OCI-LY7 (cell line): ENCODE measurements around the gene MERTK. TPM values are rescaled to one million over a fixed set of nuclear protein-coding genes. Genes with fewer than 3 reads are reported as not detected.

Experiments
- BruUV-seq: library from RNA; stranded (reverse); fragments of 400-500 nt; replicated peaks from 2 replicates; lab custom pipeline; 2021; lab: Mats Ljungman, UMichigan
- CTCF ChIA-PET: fragments of 300-600 bp; sonication (Branson Sonifier 250); formaldehyde crosslinking; loops from one replicate; lab custom pipeline; 2022; ENCODE audit warnings: antibody characterized with exemption; ENCODE audit not compliant: unreplicated experiment; lab: Charles Lee
- POLR2A ChIA-PET: fragments of 300-600 bp; sonication (Branson Sonifier 250); formaldehyde crosslinking; loops from one replicate; lab custom pipeline; 2022; ENCODE audit warnings: antibody characterized with exemption; lab: Charles Lee
- DNase-seq: peaks from one replicate; pipeline ENCODE4 v3.0.0-alpha.2; 2015; ENCODE audit warnings: low spot score
- H2AFZ ChIP-seq: fragments of 200-600 bp; sonication (generic), shearing (Covaris generic); 2 replicates; pipeline ENCODE4 v1.6.1; 2014; ENCODE audit warnings: mild to moderate bottlenecking, antibody characterized with exemption, low read length, moderate library complexity
- H3K27ac ChIP-seq: fragments of 200-600 bp; sonication (generic); 2 replicates; pipeline ENCODE4 v1.5.1; 2014; ENCODE audit warnings: mixed run types, low read depth, mild to moderate bottlenecking, moderate library complexity, low read length, inconsistent platforms; ENCODE audit not compliant: poor library complexity, severe bottlenecking
- H3K36me3 ChIP-seq: fragments of 200-600 bp; sonication (generic); 2 replicates; pipeline ENCODE4 v1.6.1; 2014; ENCODE audit warnings: mild to moderate bottlenecking, antibody characterized with exemption, low read length, moderate library complexity, mixed read lengths; ENCODE audit not compliant: insufficient read depth
- H3K4me1 ChIP-seq: fragments of 200-600 bp; sonication (generic); 2 replicates; pipeline ENCODE4 v1.5.1; 2014; ENCODE audit warnings: mild to moderate bottlenecking, low read length; ENCODE audit not compliant: insufficient read depth, poor library complexity, severe bottlenecking
- H3K4me2 ChIP-seq: fragments of 200-600 bp; sonication (generic); 2 replicates; pipeline ENCODE4 v1.6.1; 2014; ENCODE audit warnings: mild to moderate bottlenecking, low read length
- H3K4me3 ChIP-seq: fragments of 200-600 bp; sonication (generic); 2 replicates; pipeline ENCODE4 v1.5.1; 2014; ENCODE audit warnings: mild to moderate bottlenecking, low read depth, low read length; ENCODE audit not compliant: poor library complexity, severe bottlenecking
- H3K79me2 ChIP-seq: fragments of 200-600 bp; sonication (generic); 2 replicates; pipeline ENCODE4 v1.6.1; 2016; ENCODE audit warnings: low read depth, mild to moderate bottlenecking, low read length, moderate library complexity, mixed read lengths; ENCODE audit not compliant: insufficient read depth
- H3K9me2 ChIP-seq: fragments of 200-600 bp; sonication (generic); 2 replicates; pipeline ENCODE4 v1.6.1; 2016; ENCODE audit warnings: mild to moderate bottlenecking, low read length, mixed read lengths; ENCODE audit not compliant: insufficient read depth
- H3K9me3 ChIP-seq: fragments of 200-600 bp; sonication (generic); 2 replicates; pipeline ENCODE4 v1.6.1; 2014; ENCODE audit warnings: mild to moderate bottlenecking, mixed run types, low read length, mixed read lengths
- H4K20me1 ChIP-seq: fragments of 200-600 bp; sonication (generic); 2 replicates; pipeline ENCODE4 v1.6.1; 2014; ENCODE audit warnings: mild to moderate bottlenecking, antibody characterized with exemption, low read length, moderate library complexity, mixed read lengths; ENCODE audit not compliant: insufficient read depth
- CTCF ChIP-seq: fragments of 200-600 bp; sonication (generic); conservative IDR thresholded peaks from 2 replicates; pipeline ENCODE4 v1.5.1; 2014; ENCODE audit warnings: mild to moderate bottlenecking, antibody characterized with exemption, low read length, moderate library complexity, mixed read lengths
- EZH2phosphoT487 ChIP-seq: fragments of 200-600 bp; sonication (generic); IDR thresholded peaks from 2 replicates; pipeline ENCODE4 v1.6.1; 2018; ENCODE audit warnings: low read depth, borderline replicate concordance, mild to moderate bottlenecking, mixed run types, antibody characterized with exemption, low read length, moderate library complexity, mixed read lengths
- intact Hi-C: fragments of 100-400 bp; cut with micrococcal nuclease; formaldehyde crosslinking; loops from one replicate; pipeline ENCODE4 v1.10.0; 2022; ENCODE audit not compliant: unreplicated experiment
- total RNA-seq, 2 experiments: library from RNA; depleted of rRNA in 1 of 2; stranded (reverse); fragments of >200 nt in 1 of 2; shearing (Covaris generic) in 1 of 2; gene quantifications; 2 replicates each; pipeline ENCODE4 v1.2.3, GENCODE V29; 2014 to 2022

The MERTK gene
- total RNA-seq, 2 experiments from 2014 or later, result 0.38 TPM; not detected in 1

DNA sequence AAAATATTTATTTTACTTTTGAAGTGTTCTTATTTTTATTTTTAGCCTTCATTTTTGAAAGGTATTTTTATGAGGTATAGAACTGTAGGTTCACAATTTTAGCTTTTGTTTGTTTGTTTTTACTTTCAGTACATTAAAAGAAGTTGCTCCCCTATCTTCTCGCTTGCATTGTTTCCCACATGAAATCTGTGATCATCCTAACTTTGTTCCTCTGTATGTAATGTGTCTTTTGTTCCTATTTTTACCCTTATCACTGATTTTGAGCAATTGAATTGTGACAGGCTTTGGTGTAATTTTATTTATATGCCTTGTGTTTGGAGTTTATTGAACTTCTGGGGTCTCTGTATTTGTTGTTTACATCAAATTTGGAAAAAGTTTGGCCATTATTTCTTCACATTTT is 78.8 kb downstream of the MERTK start:
- Histone ChIP-seq H3K9me2 (no peaks in the 10 kb centered on the region), H2AFZ (no peak overlapping the region), H3K36me3 (no peaks in the 10 kb centered on the region), H4K20me1 (no peaks in the 10 kb centered on the region), H3K27ac (no peak overlapping the region), H3K4me2 (no peak overlapping the region), H3K79me2 (no peaks in the 10 kb centered on the region), H3K4me3 (no peak overlapping the region), H3K9me3 (no peaks in the 10 kb centered on the region; the same call in 1 of the 2 replicates), H3K4me1 (peaks cover 9% of the 10 kb centered on the region)
- ChIA-PET CTCF (no interaction called here), POLR2A (no interaction called here)
- DNase-seq, result no peak
- intact Hi-C loops, result no loop called here
- no peak for TF ChIP-seq EZH2phosphoT487
- no peak for TF ChIP-seq CTCF
- BruUV-seq, result no TSS peak

DNA sequence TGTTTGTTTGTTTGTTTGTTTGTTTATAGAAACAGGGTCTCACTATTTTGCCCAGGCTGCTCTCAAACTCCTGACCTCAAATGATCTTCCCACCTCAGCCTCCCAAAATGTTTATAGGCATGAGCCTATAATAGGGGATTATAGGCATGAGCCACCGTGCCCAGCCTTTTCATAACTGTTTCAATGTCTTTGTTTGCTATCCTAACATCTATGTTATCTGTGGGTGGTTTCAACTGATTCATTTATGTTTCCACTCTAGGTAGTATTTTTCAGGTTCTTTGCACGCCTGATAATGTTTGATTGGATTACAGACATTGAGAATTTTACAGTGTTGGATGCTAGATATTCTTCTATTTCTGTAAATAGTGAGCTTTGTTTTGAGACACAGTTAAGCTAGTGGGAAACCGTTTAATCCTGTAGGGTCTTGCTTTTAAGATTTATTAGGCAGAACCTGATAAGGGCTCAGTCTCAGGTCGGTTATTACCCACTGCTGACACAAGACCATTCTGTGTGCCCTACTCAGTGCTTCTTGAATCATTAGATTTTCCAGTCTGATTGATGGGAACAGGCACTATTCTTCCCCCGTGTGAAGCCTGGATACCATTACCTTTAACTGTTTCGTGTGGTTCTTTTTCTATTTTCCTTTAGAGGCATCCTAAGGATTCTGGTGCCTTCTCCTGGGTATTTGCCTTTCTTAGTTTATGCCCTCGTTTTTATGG is 80.2 kb downstream of the MERTK start:
- DNase-seq, result no peak
- Histone ChIP-seq H3K9me3 (no peaks in the 10 kb centered on the region; the same call in 1 of the 2 replicates), H3K79me2 (no peaks in the 10 kb centered on the region), H3K27ac (no peak overlapping the region), H3K4me3 (no peak overlapping the region), H3K36me3 (no peaks in the 10 kb centered on the region), H2AFZ (no peak overlapping the region), H3K4me2 (no peak overlapping the region), H4K20me1 (no peaks in the 10 kb centered on the region), H3K4me1 (peaks cover under 1% of the 10 kb centered on the region), H3K9me2 (no peaks in the 10 kb centered on the region)
- intact Hi-C loops, result no loop called here
- BruUV-seq, result no TSS peak
- ChIA-PET CTCF (no interaction called here), POLR2A (no interaction called here)
- TF ChIP-seq EZH2phosphoT487, result no peak

- DNase-seq, result no peak
- no peaks in the 10 kb centered on the region for H3K79me2 ChIP-seq
- no TSS peak for BruUV-seq
- H3K4me1 ChIP-seq, result no peaks in the 10 kb centered on the region
- no peaks in the 10 kb centered on the region for H4K20me1 ChIP-seq
- POLR2A ChIA-PET, result interaction anchor here (0.5 to 1.0 kb wide), 2 partner anchors 10 to 112 kb away, joined by 3 to 6 read pairs; no protein-coding TSS in a partner anchor
- no peak overlapping the region for H2AFZ ChIP-seq
- no peaks in the 10 kb centered on the region; the same call in 1 of the 2 replicates for H3K9me3 ChIP-seq
- CTCF ChIA-PET, result no interaction called here
- intact Hi-C loops, result no loop called here
- no peaks in the 10 kb centered on the region for H3K9me2 ChIP-seq
- H3K4me2 ChIP-seq, result no peak overlapping the region
- no peak overlapping the region for H3K4me3 ChIP-seq
- TF ChIP-seq CTCF (no peak), EZH2phosphoT487 (no peak)
- no peak overlapping the region for H3K27ac ChIP-seq
- H3K36me3 ChIP-seq, result no peaks in the 10 kb centered on the region
Measured at GRCh38 chr2:111981666-111982065, 83.3 kb downstream of the MERTK start.
